Gastroesophageal sphincter (tissue), 3 donors: ENCODE measurements around the gene KIF12.

Experiments
- EP300 ChIP-seq: sonication (generic); formaldehyde crosslinking; IDR thresholded peaks from one replicate; pipeline ENCODE4 v1.6.1; 2017; ENCODE audit warnings: antibody characterized with exemption, mild to moderate bottlenecking
- POLR2A ChIP-seq, 2 donors: fragments of 450-650 bp; IDR thresholded peaks; one replicate each; pipeline ENCODE4 v1.6.1; 2017; ENCODE audit warnings: antibody characterized with exemption in 2 of 2, mild to moderate bottlenecking in 2 of 2, moderate library complexity in 1 of 2
- POLR2AphosphoS5 ChIP-seq: sonication (generic); formaldehyde crosslinking; IDR thresholded peaks from one replicate; pipeline ENCODE4 v1.6.1; 2017; ENCODE audit warnings: antibody characterized with exemption
- TF ChIP-seq, protein P1 (sequence below), 4 experiments: fragments of 200-600 bp in 2 of 4; fragments of 450-650 bp in 2 of 4; sonication (generic) in 1 of 4; IDR thresholded peaks; one replicate each; pipeline ENCODE4 v1.5.1; 2017 to 2019; ENCODE audit warnings: antibody characterized with exemption in 4 of 4, mild to moderate bottlenecking in 2 of 4, moderate library complexity in 2 of 4

DNA sequence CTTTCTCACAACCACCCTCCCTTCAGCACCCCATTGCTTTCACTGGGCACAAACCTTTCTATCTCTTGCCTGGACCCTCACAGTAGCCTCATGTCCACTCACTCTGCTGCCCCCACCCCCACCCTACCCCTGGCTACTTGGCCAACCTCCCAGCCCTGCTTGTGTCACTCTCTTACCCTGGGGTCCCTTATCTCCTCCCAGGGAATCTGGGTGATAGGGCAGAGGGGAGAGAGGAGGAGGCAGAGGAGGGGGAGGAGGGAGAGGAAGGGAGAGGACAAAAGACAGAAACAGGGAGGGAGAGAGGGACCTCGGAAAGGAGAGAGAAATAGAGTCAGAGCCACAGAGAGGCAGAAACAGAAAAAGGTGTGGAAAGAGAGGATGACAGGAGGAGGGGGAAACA is 25.0 kb upstream of the KIF12 start:
- TF ChIP-seq, protein P1, sequence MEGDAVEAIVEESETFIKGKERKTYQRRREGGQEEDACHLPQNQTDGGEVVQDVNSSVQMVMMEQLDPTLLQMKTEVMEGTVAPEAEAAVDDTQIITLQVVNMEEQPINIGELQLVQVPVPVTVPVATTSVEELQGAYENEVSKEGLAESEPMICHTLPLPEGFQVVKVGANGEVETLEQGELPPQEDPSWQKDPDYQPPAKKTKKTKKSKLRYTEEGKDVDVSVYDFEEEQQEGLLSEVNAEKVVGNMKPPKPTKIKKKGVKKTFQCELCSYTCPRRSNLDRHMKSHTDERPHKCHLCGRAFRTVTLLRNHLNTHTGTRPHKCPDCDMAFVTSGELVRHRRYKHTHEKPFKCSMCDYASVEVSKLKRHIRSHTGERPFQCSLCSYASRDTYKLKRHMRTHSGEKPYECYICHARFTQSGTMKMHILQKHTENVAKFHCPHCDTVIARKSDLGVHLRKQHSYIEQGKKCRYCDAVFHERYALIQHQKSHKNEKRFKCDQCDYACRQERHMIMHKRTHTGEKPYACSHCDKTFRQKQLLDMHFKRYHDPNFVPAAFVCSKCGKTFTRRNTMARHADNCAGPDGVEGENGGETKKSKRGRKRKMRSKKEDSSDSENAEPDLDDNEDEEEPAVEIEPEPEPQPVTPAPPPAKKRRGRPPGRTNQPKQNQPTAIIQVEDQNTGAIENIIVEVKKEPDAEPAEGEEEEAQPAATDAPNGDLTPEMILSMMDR (IDR thresholded peaks at IDR 0.05): no peak
- TF ChIP-seq POLR2A (IDR thresholded peaks at IDR 0.05) (no peak), POLR2AphosphoS5 (no peak), EP300 (no peak)
